ENCODE data around the gene JCHAIN.

JCHAIN gene

GRCh38 chr4:70624226-70624793 lies 42.0 kb downstream of the JCHAIN start:
- H3K23ac ChIP-seq (ENCODE audit: low read depth, low read length, poor library complexity) = no peak overlapping the region
- H4K8ac ChIP-seq (ENCODE audit: low read depth, low read length) = no peak overlapping the region
- no peak for DNase-seq (ENCODE audit: low spot score)
- no peak overlapping the region for H2BK5ac ChIP-seq (ENCODE audit: low read length)
- H3K4ac ChIP-seq (ENCODE audit: low read length) = no peak overlapping the region
- H2BK15ac ChIP-seq (ENCODE audit: low read length) = no peak overlapping the region
- no peak overlapping the region for H3K4me3 ChIP-seq (ENCODE audit: low read length in 2 of 2)
- H3K14ac ChIP-seq (ENCODE audit: low read length) = no peak overlapping the region
- no peak overlapping the region for H3K27ac ChIP-seq (replicated peaks; ENCODE audit: low read length)
- H3K4me1 ChIP-seq (ENCODE audit: control insufficient read depth in 2 of 2, insufficient read depth in 1 of 2, low read depth in 1 of 2, low read length in 2 of 2) = no peaks in the 10 kb centered on the region
- no peak overlapping the region for H2BK12ac ChIP-seq (ENCODE audit: low read length)
- H4K91ac ChIP-seq (ENCODE audit: low read depth, low read length, poor library complexity) = no peak overlapping the region
- no peaks in the 10 kb centered on the region for H3K27me3 ChIP-seq (ENCODE audit: control insufficient read depth in 3 of 3, insufficient read depth in 3 of 3, low read depth in 1 of 3, low read length in 3 of 3)
- H3K36me3 ChIP-seq (replicated peaks in 1 of 2; ENCODE audit: control insufficient read depth in 2 of 2, insufficient read depth in 2 of 2, low read length in 2 of 2) = no peaks in the 10 kb centered on the region
- H3K9ac ChIP-seq (ENCODE audit: low read depth, low read length, poor library complexity) = no peak overlapping the region
- no peaks in the 10 kb centered on the region for H3K79me1 ChIP-seq (ENCODE audit: low read depth, low read length)
- H2AFZ ChIP-seq (ENCODE audit: low read length) = no peak overlapping the region
- no peak overlapping the region for H3K18ac ChIP-seq (ENCODE audit: low read length)
- WGBS, 2 donors (ENCODE audit: extremely low coverage in 2 of 2, insufficient read length in 2 of 2, insufficient replicate concordance in 1 of 2) = no CpG with 5 or more reads among the region's 1 CpG
- no peaks in the 10 kb centered on the region for H3K9me3 ChIP-seq (replicated peaks in 1 of 2; ENCODE audit: control insufficient read depth in 2 of 2, insufficient read depth in 1 of 2, low read depth in 1 of 2, low read length in 2 of 2)
- no peak overlapping the region for H2AK5ac ChIP-seq (ENCODE audit: low read depth, low read length)
- H3K4me2 ChIP-seq (ENCODE audit: insufficient read depth, low read length, poor library complexity, severe bottlenecking) = no peak overlapping the region
- H2BK120ac ChIP-seq (ENCODE audit: low read depth, low read length) = no peak overlapping the region

GRCh38 chr4:70623323-70623722 lies 43.0 kb downstream of the JCHAIN start:
- no CpG with 5 or more reads among the region's 3 CpGs for WGBS, 2 donors (ENCODE audit: extremely low coverage in 2 of 2, insufficient read length in 2 of 2, insufficient replicate concordance in 1 of 2)

GRCh38 chr4:70619778-70620177 lies 46.5 kb downstream of the JCHAIN start:
- Histone ChIP-seq H3K4me3 (ENCODE audit: low read length in 2 of 2) (no peak overlapping the region), H2AFZ (ENCODE audit: low read length) (no peak overlapping the region), H3K36me3 (replicated peaks in 1 of 2; ENCODE audit: control insufficient read depth in 2 of 2, insufficient read depth in 2 of 2, low read length in 2 of 2) (no peaks in the 10 kb centered on the region), H3K4ac (ENCODE audit: low read length) (no peak overlapping the region), H3K27ac (replicated peaks; ENCODE audit: low read length) (no peak overlapping the region), H3K79me1 (ENCODE audit: low read depth, low read length) (no peaks in the 10 kb centered on the region), H2AK5ac (ENCODE audit: low read depth, low read length) (no peak overlapping the region), H2BK120ac (ENCODE audit: low read depth, low read length) (no peak overlapping the region), H4K91ac (ENCODE audit: low read depth, low read length, poor library complexity) (no peak overlapping the region), H3K18ac (ENCODE audit: low read length) (no peak overlapping the region), H3K4me2 (ENCODE audit: insufficient read depth, low read length, poor library complexity, severe bottlenecking) (no peak overlapping the region), H3K9me3 (replicated peaks in 1 of 2; ENCODE audit: control insufficient read depth in 2 of 2, insufficient read depth in 1 of 2, low read depth in 1 of 2, low read length in 2 of 2) (no peaks in the 10 kb centered on the region), H4K8ac (ENCODE audit: low read depth, low read length) (no peak overlapping the region), H3K23ac (ENCODE audit: low read depth, low read length, poor library complexity) (no peak overlapping the region), H2BK12ac (ENCODE audit: low read length) (no peak overlapping the region), H3K9ac (ENCODE audit: low read depth, low read length, poor library complexity) (no peak overlapping the region), H2BK5ac (ENCODE audit: low read length) (no peak overlapping the region), H2BK15ac (ENCODE audit: low read length) (no peak overlapping the region), H3K27me3 (ENCODE audit: control insufficient read depth in 3 of 3, insufficient read depth in 3 of 3, low read depth in 1 of 3, low read length in 3 of 3) (no peaks in the 10 kb centered on the region), H3K14ac (ENCODE audit: low read length) (no peak overlapping the region), H3K4me1 (ENCODE audit: control insufficient read depth in 2 of 2, insufficient read depth in 1 of 2, low read depth in 1 of 2, low read length in 2 of 2) (no peaks in the 10 kb centered on the region)
- DNase-seq (ENCODE audit: low spot score) = no peak
- WGBS, 2 donors (ENCODE audit: extremely low coverage in 2 of 2, insufficient read length in 2 of 2, insufficient replicate concordance in 1 of 2) = no CpG with 5 or more reads among the region's 2 CpGs

More at GRCh38 chr4:70623323-70623722, 43.0 kb downstream of the JCHAIN start:
- no peaks in the 10 kb centered on the region for H3K27me3 ChIP-seq (ENCODE audit: control insufficient read depth in 3 of 3, insufficient read depth in 3 of 3, low read depth in 1 of 3, low read length in 3 of 3)
- H2BK120ac ChIP-seq (ENCODE audit: low read depth, low read length) = no peak overlapping the region
- H2AFZ ChIP-seq (ENCODE audit: low read length) = no peak overlapping the region
- H2BK12ac ChIP-seq (ENCODE audit: low read length) = no peak overlapping the region
- DNase-seq (ENCODE audit: low spot score) = no peak
- H3K18ac ChIP-seq (ENCODE audit: low read length) = no peak overlapping the region
- H2BK15ac ChIP-seq (ENCODE audit: low read length) = no peak overlapping the region
- H4K91ac ChIP-seq (ENCODE audit: low read depth, low read length, poor library complexity) = no peak overlapping the region
- no peak overlapping the region for H3K4me2 ChIP-seq (ENCODE audit: insufficient read depth, low read length, poor library complexity, severe bottlenecking)
- no peak overlapping the region for H3K4ac ChIP-seq (ENCODE audit: low read length)
- no peak overlapping the region for H3K9ac ChIP-seq (ENCODE audit: low read depth, low read length, poor library complexity)
- H3K79me1 ChIP-seq (ENCODE audit: low read depth, low read length) = no peaks in the 10 kb centered on the region
- no peak overlapping the region for H3K23ac ChIP-seq (ENCODE audit: low read depth, low read length, poor library complexity)
- no peak overlapping the region for H3K14ac ChIP-seq (ENCODE audit: low read length)
- H3K9me3 ChIP-seq (replicated peaks in 1 of 2; ENCODE audit: control insufficient read depth in 2 of 2, insufficient read depth in 1 of 2, low read depth in 1 of 2, low read length in 2 of 2) = no peaks in the 10 kb centered on the region
- no peak overlapping the region for H3K27ac ChIP-seq (replicated peaks; ENCODE audit: low read length)
- H4K8ac ChIP-seq (ENCODE audit: low read depth, low read length) = no peak overlapping the region
- H3K36me3 ChIP-seq (replicated peaks in 1 of 2; ENCODE audit: control insufficient read depth in 2 of 2, insufficient read depth in 2 of 2, low read length in 2 of 2) = no peaks in the 10 kb centered on the region
- H2AK5ac ChIP-seq (ENCODE audit: low read depth, low read length) = no peak overlapping the region
- H3K4me1 ChIP-seq (ENCODE audit: control insufficient read depth in 2 of 2, insufficient read depth in 1 of 2, low read depth in 1 of 2, low read length in 2 of 2) = no peaks in the 10 kb centered on the region
- no peak overlapping the region for H3K4me3 ChIP-seq (ENCODE audit: low read length in 2 of 2)
- H2BK5ac ChIP-seq (ENCODE audit: low read length) = no peak overlapping the region

- Histone ChIP-seq H2BK120ac (ENCODE audit: low read depth, low read length) (no peak overlapping the region), H4K8ac (ENCODE audit: low read depth, low read length) (no peak overlapping the region), H3K9ac (ENCODE audit: low read depth, low read length, poor library complexity) (no peak overlapping the region), H2BK12ac (ENCODE audit: low read length) (no peak overlapping the region), H3K36me3 (replicated peaks in 1 of 2; ENCODE audit: control insufficient read depth in 2 of 2, insufficient read depth in 2 of 2, low read length in 2 of 2) (no peaks in the 10 kb centered on the region), H2BK5ac (ENCODE audit: low read length) (no peak overlapping the region), H3K79me1 (ENCODE audit: low read depth, low read length) (no peaks in the 10 kb centered on the region), H3K14ac (ENCODE audit: low read length) (no peak overlapping the region), H3K18ac (ENCODE audit: low read length) (no peak overlapping the region), H4K91ac (ENCODE audit: low read depth, low read length, poor library complexity) (no peak overlapping the region), H3K4ac (ENCODE audit: low read length) (no peak overlapping the region), H2BK15ac (ENCODE audit: low read length) (no peak overlapping the region), H3K4me2 (ENCODE audit: insufficient read depth, low read length, poor library complexity, severe bottlenecking) (no peak overlapping the region), H3K27ac (replicated peaks; ENCODE audit: low read length) (no peak overlapping the region), H3K4me1 (ENCODE audit: control insufficient read depth in 2 of 2, insufficient read depth in 1 of 2, low read depth in 1 of 2, low read length in 2 of 2) (no peaks in the 10 kb centered on the region), H3K27me3 (ENCODE audit: control insufficient read depth in 3 of 3, insufficient read depth in 3 of 3, low read depth in 1 of 3, low read length in 3 of 3) (no peaks in the 10 kb centered on the region), H3K9me3 (replicated peaks in 1 of 2; ENCODE audit: control insufficient read depth in 2 of 2, insufficient read depth in 1 of 2, low read depth in 1 of 2, low read length in 2 of 2) (no peaks in the 10 kb centered on the region), H3K23ac (ENCODE audit: low read depth, low read length, poor library complexity) (no peak overlapping the region), H2AK5ac (ENCODE audit: low read depth, low read length) (no peak overlapping the region), H3K4me3 (ENCODE audit: low read length in 2 of 2) (no peak overlapping the region), H2AFZ (ENCODE audit: low read length) (no peak overlapping the region)
- no peak for DNase-seq (ENCODE audit: low spot score)
- no CpG with 5 or more reads among the region's 4 CpGs for WGBS, 2 donors (ENCODE audit: extremely low coverage in 2 of 2, insufficient read length in 2 of 2, insufficient replicate concordance in 1 of 2)
These were observed 47.0 kb downstream of the JCHAIN start for GRCh38 chr4:70619288-70619687.

Data from neuronal stem cell (in vitro differentiated cells).